HUES6 (cell line): ENCODE data around the gene KRT6B.

Experiments
- H3K27ac ChIP-seq: 2 replicates; pipeline ENCODE4 v1.7.0; 2013; ENCODE audit warnings: low read depth, mild to moderate bottlenecking, low read length, inconsistent platforms
- H3K27me3 ChIP-seq: 2 replicates; pipeline ENCODE4 v1.6.1; 2013; ENCODE audit warnings: low read length; ENCODE audit not compliant: control insufficient read depth, insufficient read depth
- H3K36me3 ChIP-seq: 2 replicates; pipeline ENCODE4 v1.6.1; 2013; ENCODE audit warnings: low read length; ENCODE audit not compliant: control insufficient read depth, insufficient read depth
- H3K4me1 ChIP-seq: 2 replicates; pipeline ENCODE4 v1.6.1; 2013; ENCODE audit warnings: low read length; ENCODE audit not compliant: control insufficient read depth, insufficient read depth
- H3K4me3 ChIP-seq: 2 replicates; pipeline ENCODE4 v1.5.1; 2013; ENCODE audit warnings: low read depth, low read length
- H3K9ac ChIP-seq: one replicate; pipeline ENCODE4 v1.6.1; 2013; ENCODE audit warnings: mild to moderate bottlenecking, low read length
- H3K9me3 ChIP-seq: 2 replicates; pipeline ENCODE4 v1.6.1; 2013; ENCODE audit warnings: low read depth, low read length; ENCODE audit not compliant: control insufficient read depth, insufficient read depth

KRT6B gene

GRCh38 chr12:52399756-52400155 lies 52.2 kb downstream of the KRT6B start:
- Histone ChIP-seq H3K4me3 (no peak overlapping the region), H3K9me3 (no peaks in the 10 kb centered on the region), H3K27me3 (no peaks in the 10 kb centered on the region), H3K9ac (no peak overlapping the region), H3K4me1 (peaks cover 7% of the 10 kb centered on the region; the same call in 1 of the 2 replicates), H3K27ac (no peak overlapping the region), H3K36me3 (no peaks in the 10 kb centered on the region)

DNA sequence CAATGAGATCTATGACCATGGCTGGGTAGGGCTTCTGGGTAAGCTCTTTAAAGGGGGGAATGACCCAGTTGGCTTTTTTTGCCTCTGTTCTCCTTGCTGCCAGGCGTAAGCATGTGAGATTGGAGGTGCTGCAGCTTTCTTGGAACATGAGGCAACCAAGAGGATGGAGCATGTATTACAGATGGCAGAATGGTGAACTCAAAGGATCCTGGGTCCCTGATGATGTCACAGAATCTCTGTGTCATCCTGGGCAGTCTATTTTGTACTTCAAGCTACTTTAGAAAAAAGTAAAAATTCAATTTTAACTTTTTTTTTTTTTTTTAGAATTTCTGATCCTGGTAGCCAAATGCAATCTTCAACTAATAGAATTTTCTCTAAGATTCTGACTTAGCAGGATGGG lies 53.8 kb downstream of the KRT6B start:
- H3K4me1 ChIP-seq: peaks cover 7% of the 10 kb centered on the region; the same call in 1 of the 2 replicates

DNA sequence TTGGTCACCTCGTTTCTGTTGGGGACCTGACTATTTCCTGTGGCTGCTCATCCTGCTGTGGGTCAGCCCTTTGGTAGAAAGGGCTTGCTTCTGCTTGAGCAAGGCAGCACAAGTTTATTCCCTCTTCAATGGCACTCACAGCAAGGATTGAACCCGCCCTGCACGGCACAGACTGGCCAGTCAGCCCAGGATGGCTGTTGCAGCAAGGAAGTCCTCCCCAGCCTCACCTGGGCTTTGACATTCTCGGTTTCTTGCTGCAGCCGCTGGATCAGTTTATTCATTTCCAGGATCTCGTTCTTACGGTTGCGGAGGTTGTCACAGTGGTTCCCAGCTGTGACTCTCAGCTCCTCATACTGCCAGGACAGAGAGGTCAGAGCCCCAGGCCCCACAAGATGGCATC lies 55.3 kb downstream of the KRT6B start:
- H3K9me3 ChIP-seq: no peaks in the 10 kb centered on the region
- no peak overlapping the region for H3K27ac ChIP-seq

More for the DNA sequence above, 53.8 kb downstream of the KRT6B start:
- H3K4me3 ChIP-seq: no peak overlapping the region
- H3K9me3 ChIP-seq: no peaks in the 10 kb centered on the region
- no peak overlapping the region for H3K27ac ChIP-seq
- H3K9ac ChIP-seq: no peak overlapping the region
- no peaks in the 10 kb centered on the region for H3K36me3 ChIP-seq
- H3K27me3 ChIP-seq: no peaks in the 10 kb centered on the region

More for the DNA sequence above, 55.3 kb downstream of the KRT6B start:
- no peak overlapping the region for H3K4me3 ChIP-seq
- no peak overlapping the region for H3K9ac ChIP-seq
- no peaks in the 10 kb centered on the region for H3K27me3 ChIP-seq
- no peaks in the 10 kb centered on the region for H3K4me1 ChIP-seq
- H3K36me3 ChIP-seq: no peaks in the 10 kb centered on the region
